ENCODE measurements around the gene ERGIC1.
A peak's percentile ranks its signal among the peaks of the same experiment; 100 is the strongest.

ERGIC1 gene

GRCh38 chr5:172830876-172831662 is 3.0 kb upstream of the ERGIC1 start:
- Histone ChIP-seq H3K4me3 (ENCODE audit: low read length in 2 of 2) (no peak overlapping the region), H3K4me2 (ENCODE audit: insufficient read depth, low read length, poor library complexity, severe bottlenecking) (no peak overlapping the region), H3K36me3 (replicated peaks in 1 of 2; ENCODE audit: control insufficient read depth in 2 of 2, insufficient read depth in 2 of 2, low read length in 2 of 2) (no peaks in the 10 kb centered on the region), H3K4me1 (ENCODE audit: control insufficient read depth in 2 of 2, insufficient read depth in 1 of 2, low read depth in 1 of 2, low read length in 2 of 2) (peaks cover 1 to 10% of the 10 kb centered on the region in 2 donors), H2BK120ac (ENCODE audit: low read depth, low read length) (no peak overlapping the region), H4K8ac (ENCODE audit: low read depth, low read length) (no peak overlapping the region), H3K27me3 (ENCODE audit: control insufficient read depth in 3 of 3, insufficient read depth in 3 of 3, low read depth in 1 of 3, low read length in 3 of 3) (no peaks in the 10 kb centered on the region), H2BK5ac (ENCODE audit: low read length) (no peak overlapping the region), H3K27ac (replicated peaks; ENCODE audit: low read length) (no peak overlapping the region), H3K23ac (ENCODE audit: low read depth, low read length, poor library complexity) (no peak overlapping the region), H3K9me3 (replicated peaks in 1 of 2; ENCODE audit: control insufficient read depth in 2 of 2, insufficient read depth in 1 of 2, low read depth in 1 of 2, low read length in 2 of 2) (peaks cover 0 to 6% of the 10 kb centered on the region in 2 donors), H4K91ac (ENCODE audit: low read depth, low read length, poor library complexity) (no peak overlapping the region), H3K18ac (ENCODE audit: low read length) (no peak overlapping the region), H2AK5ac (ENCODE audit: low read depth, low read length) (no peak overlapping the region), H3K4ac (ENCODE audit: low read length) (no peak overlapping the region), H2AFZ (ENCODE audit: low read length) (peak overlapping the region; percentile 82), H2BK12ac (ENCODE audit: low read length) (no peak overlapping the region), H2BK15ac (ENCODE audit: low read length) (no peak overlapping the region), H3K79me1 (ENCODE audit: low read depth, low read length) (no peaks in the 10 kb centered on the region), H3K9ac (ENCODE audit: low read depth, low read length, poor library complexity) (no peak overlapping the region), H3K14ac (ENCODE audit: low read length) (no peak overlapping the region)
- no CpG with 5 or more reads among the region's 14 CpGs for WGBS, 2 donors (ENCODE audit: extremely low coverage in 2 of 2, insufficient read length in 2 of 2, insufficient replicate concordance in 1 of 2)
- no peak for DNase-seq (ENCODE audit: low spot score)

- H3K27ac ChIP-seq (replicated peaks; ENCODE audit: low read length) = no peak overlapping the region
- no peak overlapping the region for H3K4me2 ChIP-seq (ENCODE audit: insufficient read depth, low read length, poor library complexity, severe bottlenecking)
- no CpG with 5 or more reads among the region's 14 CpGs for WGBS, 2 donors (ENCODE audit: extremely low coverage in 2 of 2, insufficient read length in 2 of 2, insufficient replicate concordance in 1 of 2)
Observed at GRCh38 chr5:172832383-172833315, 1.4 kb upstream of the ERGIC1 start.

GRCh38 chr5:172833372-172833685 is 722 bp upstream of the ERGIC1 start:
- DNase-seq (ENCODE audit: low spot score) = no peak
- no peak overlapping the region for H3K27ac ChIP-seq (replicated peaks; ENCODE audit: low read length)
- peak overlapping the region; percentile 91 for H2AFZ ChIP-seq (ENCODE audit: low read length)
- no CpG with 5 or more reads among the region's 6 CpGs for WGBS, 2 donors (ENCODE audit: extremely low coverage in 2 of 2, insufficient read length in 2 of 2, insufficient replicate concordance in 1 of 2)
- peaks cover 3 to 14% of the 10 kb centered on the region in 2 donors for H3K36me3 ChIP-seq (replicated peaks in 1 of 2; ENCODE audit: control insufficient read depth in 2 of 2, insufficient read depth in 2 of 2, low read length in 2 of 2)
- no peak overlapping the region for H2BK15ac ChIP-seq (ENCODE audit: low read length)
- H4K8ac ChIP-seq (ENCODE audit: low read depth, low read length) = no peak overlapping the region
- H3K23ac ChIP-seq (ENCODE audit: low read depth, low read length, poor library complexity) = no peak overlapping the region
- no peak overlapping the region for H3K9ac ChIP-seq (ENCODE audit: low read depth, low read length, poor library complexity)
- H3K9me3 ChIP-seq (replicated peaks in 1 of 2; ENCODE audit: control insufficient read depth in 2 of 2, insufficient read depth in 1 of 2, low read depth in 1 of 2, low read length in 2 of 2) = no peaks in the 10 kb centered on the region
- peaks cover 0 to 12% of the 10 kb centered on the region in 2 donors for H3K4me1 ChIP-seq (ENCODE audit: control insufficient read depth in 2 of 2, insufficient read depth in 1 of 2, low read depth in 1 of 2, low read length in 2 of 2)
- H3K27me3 ChIP-seq (ENCODE audit: control insufficient read depth in 3 of 3, insufficient read depth in 3 of 3, low read depth in 1 of 3, low read length in 3 of 3) = no peaks in the 10 kb centered on the region
- no peak overlapping the region for H3K4ac ChIP-seq (ENCODE audit: low read length)
- no peak overlapping the region for H3K4me2 ChIP-seq (ENCODE audit: insufficient read depth, low read length, poor library complexity, severe bottlenecking)
- peak overlapping the region in 1 of 2 donors; percentile 93 for H3K4me3 ChIP-seq (ENCODE audit: low read length in 2 of 2)
- no peaks in the 10 kb centered on the region for H3K79me1 ChIP-seq (ENCODE audit: low read depth, low read length)
- H2BK12ac ChIP-seq (ENCODE audit: low read length) = no peak overlapping the region
- no peak overlapping the region for H2BK5ac ChIP-seq (ENCODE audit: low read length)
- H3K18ac ChIP-seq (ENCODE audit: low read length) = no peak overlapping the region
- no peak overlapping the region for H2AK5ac ChIP-seq (ENCODE audit: low read depth, low read length)
- no peak overlapping the region for H4K91ac ChIP-seq (ENCODE audit: low read depth, low read length, poor library complexity)
- H3K14ac ChIP-seq (ENCODE audit: low read length) = no peak overlapping the region
- no peak overlapping the region for H2BK120ac ChIP-seq (ENCODE audit: low read depth, low read length)

More at GRCh38 chr5:172832383-172833315, 1.4 kb upstream of the ERGIC1 start:
- Histone ChIP-seq H3K14ac (ENCODE audit: low read length) (no peak overlapping the region), H3K9me3 (replicated peaks in 1 of 2; ENCODE audit: control insufficient read depth in 2 of 2, insufficient read depth in 1 of 2, low read depth in 1 of 2, low read length in 2 of 2) (no peaks in the 10 kb centered on the region), H2BK5ac (ENCODE audit: low read length) (no peak overlapping the region), H3K79me1 (ENCODE audit: low read depth, low read length) (no peaks in the 10 kb centered on the region), H3K9ac (ENCODE audit: low read depth, low read length, poor library complexity) (no peak overlapping the region), H3K23ac (ENCODE audit: low read depth, low read length, poor library complexity) (no peak overlapping the region), H4K91ac (ENCODE audit: low read depth, low read length, poor library complexity) (no peak overlapping the region), H3K4me3 (ENCODE audit: low read length in 2 of 2) (no peak overlapping the region), H2BK120ac (ENCODE audit: low read depth, low read length) (no peak overlapping the region), H3K18ac (ENCODE audit: low read length) (no peak overlapping the region), H3K4me1 (ENCODE audit: control insufficient read depth in 2 of 2, insufficient read depth in 1 of 2, low read depth in 1 of 2, low read length in 2 of 2) (peaks cover 1 to 10% of the 10 kb centered on the region in 2 donors), H2BK12ac (ENCODE audit: low read length) (no peak overlapping the region), H2AK5ac (ENCODE audit: low read depth, low read length) (no peak overlapping the region), H3K4ac (ENCODE audit: low read length) (no peak overlapping the region), H4K8ac (ENCODE audit: low read depth, low read length) (no peak overlapping the region), H3K27me3 (ENCODE audit: control insufficient read depth in 3 of 3, insufficient read depth in 3 of 3, low read depth in 1 of 3, low read length in 3 of 3) (no peaks in the 10 kb centered on the region), H3K36me3 (replicated peaks in 1 of 2; ENCODE audit: control insufficient read depth in 2 of 2, insufficient read depth in 2 of 2, low read length in 2 of 2) (peaks cover 3 to 8% of the 10 kb centered on the region in 2 donors), H2AFZ (ENCODE audit: low read length) (no peak overlapping the region), H2BK15ac (ENCODE audit: low read length) (no peak overlapping the region)
- DNase-seq (ENCODE audit: low spot score) = no peak
